HG03521 (cell line): ENCODE data around the gene EXPH5.

ENCODE experiments used
- ATAC-seq: cut with Tn5 transposase; IDR thresholded peaks from one replicate; pipeline ENCODE4 v1.9.1; 2021; ENCODE audit warnings: mild to moderate bottlenecking, moderate library complexity; ENCODE audit not compliant: unreplicated experiment

The EXPH5 gene

DNA sequence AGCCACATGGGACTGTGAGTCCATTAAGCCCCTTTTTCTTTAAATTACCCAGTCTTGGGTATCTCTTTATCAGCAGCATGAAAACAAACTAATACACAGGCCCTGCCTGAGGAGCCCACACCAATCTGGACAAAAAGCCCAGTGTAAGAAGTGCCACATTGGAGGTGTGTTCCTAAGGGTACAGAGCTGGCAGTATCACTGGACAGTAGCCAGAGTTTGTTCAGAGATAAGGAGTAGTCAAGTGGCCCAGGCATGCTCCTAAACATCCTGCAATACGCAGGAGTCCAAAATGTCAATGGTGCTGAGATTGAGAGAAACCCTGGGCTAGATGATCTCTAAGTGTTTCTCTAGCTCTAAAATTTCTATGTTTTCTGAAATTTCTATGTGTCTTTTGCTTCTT, 68.4 kb downstream of the EXPH5 start:
- ATAC-seq: no peak

DNA sequence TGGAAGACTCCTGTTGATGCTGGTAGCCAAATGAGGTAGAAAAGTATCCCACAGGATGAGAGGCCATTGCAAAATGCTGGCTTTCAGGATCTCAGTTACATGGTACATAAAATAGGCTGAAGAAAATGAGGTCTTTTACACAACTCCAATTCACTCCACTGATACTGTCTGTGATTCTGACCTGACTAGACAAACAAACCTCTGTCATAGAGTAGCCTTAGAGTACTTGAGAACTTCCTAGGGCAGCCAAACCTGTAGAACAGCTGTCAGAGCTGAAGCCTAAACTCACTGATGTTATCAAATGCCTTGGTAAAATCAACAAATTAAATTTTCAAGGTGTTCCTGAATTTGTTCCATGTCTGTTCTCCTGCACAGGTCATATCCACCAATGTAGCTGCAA, 69.1 kb downstream of the EXPH5 start:
- no peak for ATAC-seq

DNA sequence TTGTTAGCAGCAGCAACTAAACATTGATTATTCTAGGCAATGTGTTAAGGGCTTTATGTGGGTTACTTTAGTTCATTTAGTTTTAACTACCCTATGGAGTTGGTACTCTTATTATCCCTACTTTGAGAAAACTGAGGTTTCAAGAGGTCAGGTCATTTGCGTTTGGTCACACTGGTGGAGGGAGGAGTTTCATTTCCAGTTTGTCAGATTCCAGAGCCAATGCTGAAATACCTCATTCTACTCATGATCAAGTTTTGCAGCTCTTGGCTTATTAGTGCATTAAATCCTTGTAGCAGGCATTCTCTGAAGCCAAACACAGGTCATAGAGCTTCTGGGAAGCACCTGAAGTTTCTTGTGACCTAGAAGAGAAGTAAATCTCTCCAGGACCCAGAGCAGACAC, 71.2 kb downstream of the EXPH5 start:
- no peak for ATAC-seq

DNA sequence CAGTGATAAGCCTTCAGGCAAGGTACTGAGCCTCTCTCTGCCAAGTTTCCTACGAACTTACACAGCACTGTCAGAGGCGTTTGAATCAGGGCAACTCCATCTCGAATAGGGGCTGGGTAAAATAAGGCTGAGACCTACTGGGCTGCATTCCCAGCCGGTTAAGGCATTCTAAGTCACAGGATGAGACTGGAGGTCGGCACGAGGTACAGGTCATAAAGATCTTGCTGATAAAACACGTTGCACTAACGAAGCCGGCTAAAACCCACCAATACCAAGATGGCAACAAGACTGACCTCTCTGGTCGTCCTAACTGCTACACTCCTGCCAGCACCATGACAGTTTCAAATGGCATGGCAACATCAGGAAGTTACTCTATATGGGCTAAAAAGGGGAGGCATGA, 75.0 kb downstream of the EXPH5 start:
- ATAC-seq: no peak

DNA sequence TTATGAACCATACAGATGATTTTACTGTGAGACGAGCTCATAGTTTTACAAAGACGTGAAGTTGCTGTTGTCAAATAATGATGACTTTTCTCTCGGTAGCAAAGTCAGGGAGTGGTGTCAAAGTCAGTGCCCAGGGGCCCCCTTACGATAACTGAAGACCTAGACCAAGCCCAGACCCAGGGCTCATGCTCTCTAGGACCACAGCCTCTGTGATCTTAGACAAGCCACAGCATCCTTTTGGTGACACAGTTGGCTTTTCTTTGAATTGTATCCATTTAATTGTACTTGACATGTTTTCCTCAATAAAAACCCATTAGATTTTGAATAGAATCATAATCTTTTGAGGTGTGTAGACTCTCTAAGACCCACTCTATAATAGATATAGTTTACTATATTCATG, 77.4 kb downstream of the EXPH5 start:
- no peak for ATAC-seq

DNA sequence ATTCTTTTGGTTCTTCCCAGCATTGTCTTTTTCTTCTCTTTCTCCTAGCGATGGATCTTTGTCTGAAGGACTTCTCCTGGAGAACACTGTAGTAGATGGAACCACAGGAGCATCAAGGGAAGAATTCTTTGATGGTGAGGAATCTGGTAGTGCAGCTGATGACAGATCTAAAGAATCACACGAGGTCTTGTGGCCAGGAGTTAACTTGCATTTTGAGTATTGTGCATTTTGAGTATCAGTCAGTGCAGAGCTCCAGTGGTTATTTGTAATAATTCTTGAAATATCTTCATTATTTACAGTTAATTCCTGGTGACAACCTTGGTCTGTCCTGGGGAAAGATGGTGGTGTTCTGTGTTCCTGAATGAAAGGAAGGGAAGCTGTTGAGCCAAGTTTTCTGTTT, 80.9 kb downstream of the EXPH5 start:
- no peak for ATAC-seq

DNA sequence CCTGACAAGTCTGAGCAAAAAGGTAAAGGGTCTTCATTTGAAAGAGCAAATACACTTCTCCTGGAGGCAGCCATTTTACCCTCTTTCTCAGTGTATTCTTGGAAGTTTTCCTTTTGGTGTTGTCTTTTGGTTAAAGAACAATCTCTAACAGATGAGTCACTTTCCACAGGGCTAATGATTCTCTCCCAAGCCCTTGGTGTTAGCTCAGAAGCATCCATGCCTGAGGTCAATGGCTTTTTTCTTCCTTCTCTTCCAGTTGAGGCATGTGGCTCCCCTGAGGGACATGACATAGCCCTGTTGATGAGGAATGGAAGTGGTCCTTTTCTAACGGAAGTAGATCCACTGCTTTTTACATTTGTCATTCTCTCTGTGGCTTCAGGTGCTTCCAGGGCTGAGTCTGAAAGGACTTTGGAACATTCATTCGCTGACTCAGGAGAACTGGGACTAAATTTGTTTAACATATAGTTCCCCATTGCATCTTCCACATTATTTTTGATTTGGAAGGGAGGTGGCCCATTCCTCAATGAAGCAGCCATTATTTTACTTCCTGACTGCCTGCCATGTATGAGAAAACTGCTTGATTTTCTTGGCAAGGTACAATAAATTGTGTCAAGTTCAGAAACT, 81.6 kb downstream of the EXPH5 start:
- no peak for ATAC-seq

DNA sequence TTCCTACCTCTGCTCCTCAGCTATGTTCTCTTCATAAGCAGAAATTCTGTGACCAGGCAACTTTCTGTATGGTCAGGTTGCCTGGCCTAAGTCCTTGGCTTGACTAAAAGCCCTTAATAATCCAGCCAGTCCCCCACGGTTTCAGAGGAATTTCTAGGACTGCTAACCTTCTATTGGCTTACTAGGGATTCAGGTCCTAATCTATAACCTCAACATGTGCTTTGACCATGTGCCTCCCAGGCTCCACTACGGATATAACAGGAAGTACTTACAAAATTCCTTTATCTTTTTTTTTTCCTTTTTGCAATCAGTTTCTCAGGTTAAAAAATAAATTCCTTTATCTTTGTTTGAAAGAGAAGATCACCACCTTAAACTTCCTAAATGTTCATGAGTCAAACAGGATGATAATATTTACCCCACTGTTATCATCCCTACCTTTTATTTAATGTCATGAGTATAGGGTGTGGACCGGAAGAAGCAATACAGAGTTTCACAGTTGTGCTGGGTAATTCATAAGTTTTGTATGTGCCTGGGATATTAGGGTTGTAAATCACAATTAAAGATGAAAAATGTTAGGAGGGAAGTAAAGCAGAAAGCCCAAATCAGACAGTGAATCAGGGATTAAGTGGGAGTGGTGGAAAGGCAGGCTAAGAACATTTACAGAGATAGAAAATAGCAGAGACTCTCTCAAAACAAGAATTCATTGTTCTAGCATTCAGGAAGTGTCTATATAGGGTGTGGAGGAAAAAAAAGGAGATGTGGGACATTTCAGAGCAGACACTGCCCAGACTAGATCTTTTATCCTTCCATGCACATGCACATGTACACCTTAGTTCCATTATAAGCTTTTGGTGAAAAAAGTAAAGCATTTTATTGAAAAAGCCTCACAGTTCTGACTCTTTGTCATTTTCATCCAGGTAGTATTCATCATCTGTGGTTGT, 84.6 kb downstream of the EXPH5 start:
- no peak for ATAC-seq

DNA sequence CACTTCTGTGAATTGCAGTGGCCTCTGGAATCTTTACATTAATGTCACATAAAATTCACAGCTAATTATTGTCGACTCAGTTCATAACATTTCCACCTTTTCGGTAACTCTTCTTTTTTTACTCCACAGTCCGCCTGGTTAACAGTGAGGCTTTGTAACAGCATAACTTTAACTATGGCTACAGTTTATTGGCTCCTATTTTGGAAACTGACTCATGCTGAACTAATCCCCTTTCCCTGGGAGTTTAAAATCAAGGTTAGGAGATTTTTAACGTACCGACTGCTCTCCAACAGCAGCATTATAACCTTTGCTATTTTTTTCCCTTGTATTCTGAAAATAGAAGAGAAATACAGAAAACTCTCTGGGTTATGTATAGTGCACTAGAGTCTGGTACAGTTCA, 92.2 kb downstream of the EXPH5 start:
- ATAC-seq: no peak

DNA sequence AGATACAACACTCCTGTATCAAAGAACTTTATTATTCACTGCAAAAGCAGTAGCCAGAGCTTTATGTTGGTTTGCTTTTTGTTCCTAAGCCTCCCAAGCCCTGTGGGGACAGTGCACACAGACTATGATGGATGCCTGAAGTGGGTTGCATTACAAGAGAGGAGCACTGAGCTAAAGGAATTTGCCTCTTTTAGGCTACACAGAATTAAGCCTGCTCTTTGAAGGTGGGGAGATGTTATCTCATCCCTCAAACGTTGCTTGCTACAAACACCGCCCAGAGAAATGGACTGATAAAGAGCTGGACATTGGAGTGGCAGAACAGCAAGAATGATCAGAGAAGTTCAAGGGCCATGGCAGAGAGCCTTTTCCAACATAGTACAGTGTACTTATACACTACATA, 92.8 kb downstream of the EXPH5 start:
- no peak for ATAC-seq

DNA sequence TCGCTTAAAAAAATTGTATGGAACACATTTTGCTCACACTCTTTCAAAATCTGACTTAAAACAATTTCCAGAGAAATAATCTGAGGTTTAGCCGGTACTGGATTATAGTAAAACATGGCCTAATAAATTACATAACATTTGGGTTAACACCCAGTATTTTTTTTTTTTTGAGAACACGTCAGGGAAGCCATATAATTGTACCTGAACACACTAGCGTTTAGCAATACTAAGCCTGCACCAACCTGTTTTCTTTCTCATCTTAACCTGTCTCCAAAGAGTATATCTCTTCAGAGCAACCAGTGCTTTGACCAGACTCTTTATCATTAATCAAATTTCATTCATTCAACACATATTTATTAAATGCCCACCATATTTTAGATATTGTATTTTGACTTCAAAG, 93.4 kb downstream of the EXPH5 start:
- ATAC-seq: no peak

DNA sequence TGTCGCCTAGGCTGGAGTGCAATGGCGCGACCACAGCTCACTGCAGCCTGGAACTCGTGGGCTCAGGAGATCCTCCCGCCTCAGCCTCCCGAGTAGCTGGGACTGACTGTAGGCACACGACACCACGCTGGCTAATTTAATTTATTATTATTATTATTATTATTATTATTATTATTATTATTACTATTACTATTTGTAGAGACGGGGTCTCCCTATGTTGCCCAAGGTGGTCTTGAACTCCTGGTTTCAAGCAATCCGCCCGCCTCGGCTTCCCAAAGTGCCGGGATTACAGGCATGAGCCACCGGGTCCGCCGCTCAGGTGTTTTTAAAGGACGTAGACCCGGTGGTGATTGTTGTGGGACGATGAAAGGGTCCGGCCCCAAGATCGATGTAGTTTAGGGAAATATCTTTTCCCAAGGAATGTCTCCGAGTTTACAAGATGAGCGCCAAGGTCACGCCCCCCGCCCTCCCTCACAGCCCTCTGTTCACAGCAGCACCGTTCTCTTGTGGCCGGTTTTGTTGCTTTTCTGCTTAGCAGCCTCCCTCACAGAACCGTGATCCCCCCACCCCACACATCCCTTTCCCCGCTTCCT, 94.7 kb downstream of the EXPH5 start:
- ATAC-seq: no peak

DNA sequence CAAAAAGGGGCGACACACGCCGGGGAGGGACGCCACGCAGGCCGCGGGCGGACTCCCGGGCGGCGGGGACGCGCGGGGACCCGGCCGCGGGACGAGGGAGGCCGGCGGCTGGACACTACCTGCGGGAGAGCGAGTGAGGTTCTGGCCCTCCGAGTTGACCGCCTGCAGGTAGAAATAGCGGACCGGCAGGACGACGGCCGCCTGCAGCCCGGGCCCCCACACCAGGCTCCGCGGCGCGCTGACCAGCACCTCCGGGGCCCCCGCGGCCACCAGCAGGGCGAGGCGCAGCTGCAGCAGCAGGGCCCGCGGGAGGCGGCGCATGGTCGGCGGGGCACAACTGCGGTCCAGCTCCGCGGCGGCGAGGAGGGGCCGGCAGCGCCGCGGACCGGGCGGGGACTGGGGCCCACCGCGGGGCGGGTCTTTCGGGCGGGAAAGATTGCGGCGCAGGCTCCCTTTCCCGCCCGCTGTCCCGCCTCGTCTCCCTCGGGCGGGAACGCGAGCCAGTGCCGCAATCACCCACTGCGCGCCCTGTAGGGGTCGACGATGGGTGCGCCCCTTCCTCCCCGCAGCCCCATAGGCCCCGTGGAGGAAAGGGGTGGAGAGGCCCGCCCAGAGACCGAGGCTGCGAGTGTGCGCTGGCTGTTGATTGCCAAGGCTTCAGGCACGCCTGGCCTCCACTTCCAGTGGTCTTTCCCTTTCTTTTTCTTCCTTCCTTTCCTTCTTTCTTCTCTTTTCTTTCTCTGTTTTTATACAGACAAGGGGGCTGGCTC, 95.3 kb downstream of the EXPH5 start, which contains the start of gene POGLUT3:
TSS of gene POGLUT3 (minus strand) at position 339 of the 770 bp plus-strand sequence. CDS start at position 321, 18 bp downstream.
- peak; percentile 45 for ATAC-seq

DNA sequence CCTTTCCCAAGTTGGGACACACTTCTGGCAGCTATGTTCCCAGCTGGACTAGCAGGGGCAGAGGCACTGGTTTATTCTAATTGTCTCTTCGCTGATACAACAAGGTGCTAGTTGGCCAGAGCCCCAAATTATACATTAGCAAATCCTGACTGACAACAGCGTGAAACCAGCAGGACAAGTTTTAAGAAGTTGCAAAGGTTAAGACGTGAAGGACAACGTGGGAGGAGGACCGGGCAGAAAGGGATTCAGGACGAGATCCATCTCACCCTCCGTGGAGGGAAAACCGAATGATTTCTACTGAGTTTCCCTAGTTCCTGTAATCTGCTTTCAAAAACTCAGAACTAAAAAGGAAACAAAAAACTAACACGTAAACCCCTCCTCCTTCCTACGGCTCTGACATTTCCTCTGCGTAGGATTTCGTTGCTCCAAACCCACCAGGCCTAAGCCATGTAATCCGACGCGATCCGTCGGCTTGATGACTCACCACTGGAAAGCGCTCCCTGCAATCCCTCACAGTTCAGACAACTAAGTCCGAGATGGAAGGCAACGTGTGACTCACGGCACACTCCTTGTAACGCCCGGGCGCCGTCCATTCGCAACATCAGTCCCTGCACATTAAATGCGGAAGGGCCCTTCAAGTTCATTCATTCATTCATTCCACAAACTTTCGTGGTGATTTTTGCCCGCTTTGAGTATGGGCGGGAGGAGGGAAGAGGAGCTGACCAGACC, 96.1 kb downstream of the EXPH5 start:
- ATAC-seq: peak; percentile 55

DNA sequence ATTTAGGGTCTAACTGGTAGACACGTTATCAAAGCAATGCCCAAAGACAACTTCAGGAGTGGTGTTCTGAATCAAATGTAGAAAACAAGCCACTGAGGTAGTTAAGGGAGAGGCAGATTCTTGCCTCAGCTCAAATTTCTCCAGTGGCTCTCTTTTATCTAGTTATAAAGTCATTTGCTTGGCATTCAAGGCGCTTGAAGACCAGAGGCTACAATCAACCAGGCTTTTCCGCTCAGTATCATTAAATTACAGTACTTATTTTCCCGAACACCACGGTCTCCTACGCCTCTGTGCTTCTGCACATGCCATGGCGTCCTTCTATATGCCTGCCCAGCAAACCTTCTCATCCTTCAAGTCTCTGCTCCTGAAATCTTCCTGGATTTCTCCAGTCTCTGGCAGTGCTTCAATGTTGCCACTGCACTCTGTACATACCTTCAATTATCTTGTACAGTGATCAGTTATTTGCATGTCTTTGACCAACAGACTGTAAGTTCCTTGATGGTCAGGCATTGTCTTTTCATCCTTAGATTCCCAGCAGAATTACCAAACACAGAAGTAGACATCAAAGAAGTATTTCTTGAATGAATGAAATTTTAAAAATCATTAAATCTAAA, 96.8 kb downstream of the EXPH5 start:
- no peak for ATAC-seq

DNA sequence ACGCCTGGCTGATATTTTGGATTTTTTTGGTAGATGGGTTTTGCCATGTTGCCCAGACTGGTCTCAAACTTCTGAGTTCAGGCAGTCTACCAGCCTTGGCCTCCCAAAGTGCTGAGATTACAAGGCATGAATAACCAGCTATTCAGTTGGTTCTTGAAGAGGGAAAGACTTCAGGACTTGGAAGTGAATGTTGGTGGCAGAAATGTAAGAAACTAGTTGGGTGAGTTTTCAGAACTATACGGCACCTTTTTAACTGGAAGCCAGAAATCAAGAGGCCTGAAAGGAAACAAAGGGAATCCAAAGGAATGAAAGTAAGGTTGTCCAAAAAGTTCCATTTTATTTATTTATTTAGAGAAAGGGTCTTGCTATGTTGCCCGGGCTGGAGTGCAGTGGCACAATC, 98.2 kb downstream of the EXPH5 start:
- no peak for ATAC-seq

DNA sequence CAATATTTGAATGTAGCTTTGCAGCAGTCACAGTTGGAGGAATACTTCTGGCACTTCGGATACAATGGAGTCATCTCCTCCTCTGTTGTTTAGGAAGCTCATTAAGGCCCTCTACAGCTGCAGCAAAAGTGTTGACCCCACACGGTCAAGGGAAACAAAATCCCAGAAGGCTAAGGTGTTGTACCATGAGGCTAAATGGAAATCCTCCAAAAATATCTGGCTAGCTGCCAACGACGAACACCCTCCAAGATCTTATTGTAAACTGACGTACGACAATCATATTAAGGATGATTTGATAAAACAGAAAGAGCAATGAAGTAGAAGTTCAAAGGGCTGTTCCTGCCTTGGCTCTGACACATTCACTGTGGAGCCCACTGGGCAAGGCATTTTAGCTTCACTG, 99.4 kb downstream of the EXPH5 start:
- ATAC-seq: no peak

DNA sequence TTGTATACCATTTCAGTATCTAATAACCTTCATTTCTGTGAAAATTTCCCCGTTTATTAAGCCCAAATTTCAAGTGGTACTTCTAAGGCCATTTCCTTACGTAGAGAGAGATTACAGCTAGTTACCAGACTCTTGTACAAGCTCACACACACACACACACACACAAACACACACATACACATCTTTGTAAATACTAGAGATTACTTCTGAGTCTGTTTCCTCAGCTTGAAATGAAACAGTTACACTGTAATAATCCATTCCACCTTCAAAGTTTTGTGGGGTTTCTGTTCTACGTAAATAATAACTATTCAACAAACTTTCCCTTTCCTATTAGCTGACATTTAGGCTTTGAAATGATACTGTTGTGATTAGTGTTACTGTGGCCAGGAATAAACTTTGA, 101.6 kb downstream of the EXPH5 start:
- ATAC-seq: no peak

DNA sequence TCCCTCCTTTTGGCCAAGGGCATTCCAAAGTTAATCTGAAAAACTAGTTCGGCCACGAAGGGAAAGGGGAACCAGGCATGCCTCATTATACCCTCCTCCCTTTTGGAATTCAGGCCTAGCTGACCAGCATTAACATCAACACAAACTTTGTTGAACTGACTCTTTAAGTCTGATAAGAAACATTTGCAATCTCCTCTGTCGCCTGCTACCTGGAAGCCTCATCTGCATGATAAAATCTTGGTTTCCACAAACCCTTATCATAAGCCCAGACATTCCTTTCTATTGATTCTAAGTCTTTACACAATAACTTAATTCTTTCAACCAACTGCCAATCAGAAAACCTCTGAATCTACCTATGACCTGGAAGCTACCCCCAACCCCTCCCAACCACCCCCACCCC, 106.7 kb downstream of the EXPH5 start:
- no peak for ATAC-seq

DNA sequence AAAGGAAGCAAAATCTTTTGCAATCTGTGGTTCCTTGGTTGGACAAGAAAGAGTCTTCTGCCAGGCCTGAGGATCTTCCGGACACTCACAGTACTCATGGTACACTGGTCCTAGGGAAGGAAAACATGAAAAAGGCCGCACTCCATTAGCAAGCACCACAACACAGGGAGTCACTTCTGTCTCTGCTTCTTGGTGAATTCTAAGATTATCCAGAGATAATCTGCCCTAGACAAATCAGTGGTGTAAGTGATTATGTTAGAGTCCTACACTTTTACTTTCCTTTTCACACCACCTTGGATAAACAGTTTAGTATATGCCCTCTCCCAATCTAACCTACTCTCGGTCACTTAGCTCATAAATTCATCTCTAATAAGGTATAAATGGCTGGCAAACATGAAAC, 107.2 kb downstream of the EXPH5 start:
- ATAC-seq: no peak
